Hematopoietic multipotent progenitor cell treated with erythropoietin and hydrocortisone succinate and interleukin-3 and kit ligand, for 6 days (in vitro differentiated cells): ENCODE results near the gene PTPRN2.
"Not testable (repeated sequence)": the region's sequence is repeated elsewhere in the genome, so short reads cannot be mapped to it uniquely, and the experiment has no call there.

Source experiments
- DNase-seq: peaks from one replicate; pipeline ENCODE4 v3.0.0-alpha.2; 2015

Gene PTPRN2

DNA sequence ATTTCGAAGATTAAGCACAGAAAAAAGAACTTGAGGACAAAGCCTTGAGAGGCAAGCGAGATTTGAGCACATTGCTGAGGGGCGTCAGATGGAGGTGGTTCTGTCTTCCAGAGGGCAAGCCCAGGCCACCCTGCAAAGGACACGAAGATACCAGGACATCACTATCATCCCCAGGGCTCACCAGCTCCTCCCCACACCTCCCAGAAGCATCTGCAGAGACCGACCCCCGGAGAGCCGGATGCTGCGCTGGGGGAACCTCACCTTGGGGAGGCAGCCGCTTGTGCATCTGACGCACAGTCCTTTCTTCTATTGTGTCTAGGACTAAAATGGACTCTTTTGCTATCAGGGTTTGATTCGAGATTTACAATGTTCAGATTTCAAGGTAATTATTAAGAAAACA, 991.2 kb downstream of the PTPRN2 start:
- no peak for DNase-seq

DNA sequence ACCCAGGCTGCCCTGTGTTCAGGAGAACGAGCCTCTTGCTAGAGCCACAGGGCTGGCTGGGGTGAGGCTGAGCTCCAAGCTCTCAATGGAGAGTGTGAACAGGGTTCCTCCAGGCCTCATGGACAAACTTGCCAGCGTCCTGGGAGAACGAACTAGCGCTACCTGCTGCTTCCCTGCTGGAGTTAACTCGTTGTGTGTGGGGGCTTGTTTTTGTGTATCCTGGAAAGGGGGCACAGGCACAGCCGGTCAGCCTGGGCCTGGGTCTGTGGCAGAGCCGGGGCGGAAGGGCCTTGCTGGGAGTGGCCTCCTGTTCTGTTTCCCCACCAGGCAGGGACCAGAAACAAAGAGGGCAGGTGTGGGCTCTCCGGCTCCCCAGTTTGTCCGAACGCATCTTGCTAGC, 991.6 kb downstream of the PTPRN2 start:
- DNase-seq: no peak

DNA sequence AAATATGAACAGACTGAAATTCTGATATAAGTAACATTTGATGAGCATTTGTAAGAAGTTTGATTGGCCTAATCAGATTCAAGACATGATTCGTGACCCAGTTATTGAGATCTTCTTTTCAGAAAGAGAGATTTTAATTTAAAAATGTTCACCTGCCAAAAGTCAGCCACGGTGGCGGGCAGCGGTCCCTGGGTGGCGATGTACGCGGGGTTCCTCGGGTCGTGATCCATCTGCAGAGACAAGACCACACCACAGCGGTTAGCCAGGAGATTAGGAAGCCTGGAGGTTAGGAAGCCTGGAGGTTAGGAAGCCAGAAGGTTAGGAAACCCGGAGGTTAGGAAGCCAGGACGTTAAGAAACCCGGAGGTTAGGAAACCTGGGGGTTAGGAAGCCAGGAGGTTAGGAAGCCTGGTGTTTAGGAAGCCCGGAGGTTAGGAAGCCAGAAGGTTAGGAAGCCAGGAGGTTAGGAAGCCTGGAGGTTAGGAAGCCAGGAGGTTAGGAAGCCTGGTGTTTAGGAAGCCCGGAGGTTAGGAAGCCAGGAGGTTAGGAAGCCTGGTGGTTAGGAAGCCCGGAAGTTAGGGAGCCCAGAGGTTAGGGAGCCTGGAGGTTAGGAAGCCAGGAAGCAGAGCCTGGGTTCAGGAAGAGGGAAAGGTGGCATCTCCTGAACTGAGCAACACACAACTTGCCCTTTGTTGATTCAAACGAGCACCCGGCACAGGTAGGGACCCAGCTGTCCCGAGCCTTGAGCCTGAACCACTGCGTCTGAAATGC, 992.4 kb downstream of the PTPRN2 start:
- DNase-seq: no peak

DNA sequence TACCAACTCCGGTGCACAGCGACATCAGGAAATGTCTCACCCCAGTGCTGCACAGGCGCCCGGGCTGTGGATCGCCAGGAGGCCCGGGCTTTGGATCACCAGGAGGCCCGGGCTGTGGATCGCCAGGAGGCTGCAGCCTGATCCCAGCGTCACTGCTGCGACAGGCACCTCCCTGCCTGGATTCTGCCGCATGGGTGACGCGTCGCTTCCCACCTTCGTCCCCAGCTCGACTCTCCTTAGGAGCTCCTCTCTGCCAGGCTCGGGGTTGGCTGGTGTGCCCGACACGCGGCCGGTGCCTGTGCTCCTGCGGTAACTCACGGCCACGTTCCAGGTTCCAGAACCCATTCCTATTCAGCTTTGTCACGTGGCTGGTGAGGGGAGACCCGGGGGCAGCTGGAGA, 993.3 kb downstream of the PTPRN2 start:
- DNase-seq: no peak

- DNase-seq: no peak
These were observed 994.1 kb downstream of the PTPRN2 start for GRCh38 chr7:157593541-157593940.

- not testable (repeated sequence) for DNase-seq
These were observed 994.8 kb downstream of the PTPRN2 start for GRCh38 chr7:157592636-157593320.

- DNase-seq: no peak
These were observed 997.1 kb downstream of the PTPRN2 start for GRCh38 chr7:157590526-157590925.

DNA sequence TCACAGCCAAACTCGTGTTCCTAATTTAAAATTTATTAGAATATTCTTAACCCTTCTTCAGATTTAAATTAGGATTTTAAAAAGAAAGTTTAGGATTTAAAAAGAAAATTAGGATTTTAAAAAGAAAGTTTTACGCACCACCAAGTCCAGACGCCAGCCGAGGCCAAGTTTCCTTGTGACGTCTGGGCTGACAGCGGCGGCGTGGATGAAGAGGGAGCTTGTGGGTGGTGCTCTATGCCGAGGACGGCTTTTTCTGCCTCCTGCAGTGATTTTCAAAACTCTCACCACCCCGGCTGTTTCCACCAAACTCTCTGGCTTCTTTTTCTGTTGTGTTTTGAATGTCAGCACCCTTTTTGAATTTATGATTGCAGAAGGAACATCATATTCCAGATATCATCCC, 997.9 kb downstream of the PTPRN2 start:
- no peak for DNase-seq

DNA sequence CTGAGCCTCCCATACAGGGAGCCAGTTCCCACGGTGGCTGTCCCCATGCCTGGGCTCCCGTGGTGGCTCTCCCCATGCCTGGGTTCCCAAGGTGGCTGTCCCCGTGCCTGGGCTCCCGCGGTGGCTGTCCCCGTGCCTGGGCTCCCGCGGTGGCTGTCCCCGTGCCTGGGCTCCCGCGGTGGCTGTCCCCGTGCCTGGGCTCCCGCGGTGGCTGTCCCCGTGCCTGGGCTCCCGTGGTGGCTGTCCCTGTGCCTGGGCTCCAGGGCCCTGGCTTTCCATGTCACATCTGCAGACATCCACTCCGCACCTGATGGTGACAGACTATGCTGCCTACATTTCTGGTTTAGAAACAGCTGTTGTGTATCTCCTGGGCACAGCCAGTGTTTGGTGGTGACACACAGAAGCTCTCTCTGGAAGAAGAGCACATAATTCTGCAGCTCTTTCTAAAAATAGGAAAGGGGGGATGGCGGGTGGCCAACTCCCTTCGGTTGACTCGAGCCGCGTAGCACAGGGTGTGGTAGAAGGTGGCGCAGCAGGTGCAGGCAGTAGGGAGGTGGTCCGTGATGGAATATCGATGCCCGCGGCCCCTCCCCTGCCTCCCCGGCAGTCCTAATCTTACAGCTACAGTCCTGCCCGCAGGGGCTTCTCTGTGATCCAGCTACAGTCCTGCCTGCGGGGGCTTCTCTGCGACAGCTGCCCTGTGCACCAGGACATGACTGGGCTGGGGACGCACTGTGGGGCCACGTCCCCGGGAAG, 999.6 kb downstream of the PTPRN2 start:
- no peak for DNase-seq

DNA sequence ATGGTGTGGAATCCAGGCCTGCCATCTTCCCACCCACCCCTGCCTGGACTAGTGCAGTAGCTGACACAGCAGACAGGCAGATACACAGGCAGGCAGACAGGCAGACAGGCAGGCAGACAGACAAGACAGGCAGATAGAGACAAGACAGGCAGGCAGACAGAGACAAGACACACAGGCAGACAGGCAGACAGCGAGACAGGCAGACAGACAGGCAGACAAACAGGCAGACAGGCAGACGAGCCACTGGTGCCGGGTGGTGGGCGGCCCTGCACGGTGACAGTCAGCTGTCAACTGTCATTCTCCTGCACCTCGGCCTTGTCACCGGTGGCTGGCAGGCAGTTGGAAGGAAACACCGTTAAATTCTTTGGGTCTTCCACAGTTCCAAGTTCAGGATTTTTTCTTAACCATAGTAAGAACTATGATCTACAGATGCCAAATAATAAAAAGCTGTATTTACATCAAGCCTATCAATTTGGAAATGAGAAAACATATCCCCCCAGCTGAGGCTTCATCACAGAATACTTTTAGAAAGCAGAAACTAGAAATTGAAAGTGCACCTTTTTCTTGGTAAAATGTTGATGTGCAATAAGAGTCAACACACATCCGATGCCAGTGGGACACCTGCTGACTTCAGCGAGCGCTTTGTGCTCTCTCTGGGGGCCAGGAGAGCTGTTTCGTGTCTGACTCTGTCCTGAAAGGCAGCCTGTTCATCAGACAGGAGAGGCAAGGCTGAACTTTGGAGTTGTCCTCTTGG, 1000.4 kb downstream of the PTPRN2 start:
- no peak for DNase-seq

DNA sequence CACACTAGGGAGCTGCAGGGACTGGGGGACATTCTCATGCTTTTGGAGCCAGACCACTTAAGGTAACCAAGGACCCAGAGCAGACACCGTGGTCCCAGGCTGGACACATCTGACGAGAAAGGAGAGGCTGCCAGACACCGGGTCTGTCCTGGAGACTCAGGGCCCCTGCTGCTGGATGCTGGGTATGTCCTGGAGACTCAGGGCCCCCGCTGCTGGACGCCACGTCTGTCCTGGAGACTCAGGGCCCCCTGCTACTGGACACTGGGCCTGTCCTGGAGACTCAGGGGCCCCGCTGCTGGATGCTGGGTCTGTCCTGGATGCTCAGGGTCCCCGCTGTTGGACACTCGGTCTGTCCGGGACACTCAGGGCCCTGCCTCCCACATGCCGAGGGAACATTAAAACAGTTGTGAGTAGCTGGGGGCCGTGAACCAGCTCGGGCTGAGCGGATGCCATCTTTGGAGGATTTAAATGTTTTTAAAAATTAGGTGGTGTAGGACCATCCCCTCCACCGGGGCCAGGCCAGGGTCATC, 1001.1 kb downstream of the PTPRN2 start:
- no peak for DNase-seq

DNA sequence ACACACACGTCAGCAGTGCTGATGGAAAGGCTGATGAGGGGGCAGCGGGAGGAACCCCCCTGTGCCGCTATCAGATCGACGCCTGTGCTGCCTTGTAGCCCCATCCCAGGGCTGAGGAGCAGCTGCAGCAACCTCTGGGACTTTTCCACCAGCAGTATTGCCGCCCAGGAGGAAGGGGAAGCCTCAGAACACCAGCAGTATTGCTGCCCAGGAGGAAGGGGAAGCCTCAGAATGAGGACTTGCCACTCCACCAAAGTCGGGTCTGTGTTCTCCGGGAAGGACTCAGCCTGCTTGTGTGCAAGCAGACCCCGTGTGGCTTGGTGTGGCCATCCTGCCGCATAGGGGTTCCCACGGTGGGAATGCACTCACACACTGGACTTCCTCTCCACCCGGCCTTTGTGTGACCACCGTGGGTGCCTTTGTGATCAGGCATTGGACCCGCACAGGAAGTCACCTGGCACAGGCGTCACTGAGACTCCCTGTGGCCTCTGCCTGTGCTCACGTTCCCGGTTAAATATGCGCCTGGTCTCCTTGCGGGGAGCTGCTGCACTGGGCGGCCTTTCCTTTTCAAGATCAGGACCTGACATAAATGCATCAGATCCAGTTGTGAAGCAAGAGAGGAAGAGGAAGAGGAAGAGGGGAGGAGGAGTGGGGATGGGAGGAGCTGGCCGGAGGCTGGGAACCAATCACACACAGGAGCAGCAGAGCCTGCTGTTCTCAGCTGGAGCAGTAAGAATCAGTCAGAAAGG, 1002.3 kb downstream of the PTPRN2 start:
- peak; percentile 2 for DNase-seq

DNA sequence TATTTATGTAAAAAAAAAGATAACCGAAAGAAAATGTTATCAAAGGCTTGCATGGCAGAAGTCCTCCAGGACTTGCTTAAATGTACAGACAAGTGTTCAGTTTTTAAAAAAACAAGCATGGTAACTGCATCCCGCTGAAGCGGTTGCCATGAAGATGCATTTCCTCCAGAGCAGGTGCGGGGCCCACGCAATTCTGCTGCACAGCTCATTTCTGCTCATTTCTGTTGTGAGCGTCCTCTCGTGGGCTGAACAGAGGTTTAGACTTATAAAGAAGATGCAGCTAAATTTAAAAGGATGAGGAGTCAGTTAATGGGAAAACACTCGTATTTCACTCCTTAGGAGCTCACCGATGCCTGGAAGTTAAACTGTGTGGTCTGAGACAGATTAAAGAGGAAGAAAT, 1003.2 kb downstream of the PTPRN2 start:
- no peak for DNase-seq

- DNase-seq: no peak
These were observed 1005.9 kb downstream of the PTPRN2 start for GRCh38 chr7:157581740-157582139.

DNA sequence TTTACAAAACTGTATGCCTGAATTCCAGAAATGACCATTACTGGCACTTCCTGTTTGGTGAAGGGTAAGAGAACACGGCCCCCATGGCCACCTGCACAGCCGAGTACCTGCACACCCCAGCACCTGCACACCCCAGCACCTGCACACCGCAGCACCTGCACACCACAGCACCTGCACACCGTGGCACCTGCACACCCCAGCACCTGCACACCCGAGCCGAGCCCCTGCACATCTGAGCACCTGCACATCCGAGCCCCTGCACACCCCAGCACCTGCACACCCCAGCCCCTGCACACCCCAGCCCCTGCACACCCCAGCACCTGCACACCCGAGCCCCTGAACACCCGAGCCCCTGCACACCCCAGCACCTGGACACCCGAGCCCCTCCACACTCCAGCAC, 1007.3 kb downstream of the PTPRN2 start:
- no peak for DNase-seq

DNA sequence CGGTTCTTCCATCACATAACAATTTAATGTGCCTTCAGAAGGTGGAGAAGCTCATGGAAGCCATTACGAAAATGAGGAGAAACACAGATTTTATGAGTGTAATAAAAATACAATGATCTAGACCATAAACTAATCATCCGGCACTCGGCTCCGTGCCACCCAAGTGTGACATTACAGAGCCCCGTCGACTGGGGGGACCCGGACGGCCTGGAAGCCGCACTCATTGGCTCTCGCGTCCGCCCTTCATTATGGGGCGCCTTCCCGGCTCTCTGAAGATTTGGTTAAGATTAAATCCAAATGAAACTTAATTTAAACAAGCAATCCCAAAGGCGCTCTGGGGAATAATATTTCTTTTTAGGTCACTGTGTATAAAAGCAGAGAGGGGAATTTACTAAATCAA, 1008.2 kb downstream of the PTPRN2 start:
- DNase-seq: no peak

DNA sequence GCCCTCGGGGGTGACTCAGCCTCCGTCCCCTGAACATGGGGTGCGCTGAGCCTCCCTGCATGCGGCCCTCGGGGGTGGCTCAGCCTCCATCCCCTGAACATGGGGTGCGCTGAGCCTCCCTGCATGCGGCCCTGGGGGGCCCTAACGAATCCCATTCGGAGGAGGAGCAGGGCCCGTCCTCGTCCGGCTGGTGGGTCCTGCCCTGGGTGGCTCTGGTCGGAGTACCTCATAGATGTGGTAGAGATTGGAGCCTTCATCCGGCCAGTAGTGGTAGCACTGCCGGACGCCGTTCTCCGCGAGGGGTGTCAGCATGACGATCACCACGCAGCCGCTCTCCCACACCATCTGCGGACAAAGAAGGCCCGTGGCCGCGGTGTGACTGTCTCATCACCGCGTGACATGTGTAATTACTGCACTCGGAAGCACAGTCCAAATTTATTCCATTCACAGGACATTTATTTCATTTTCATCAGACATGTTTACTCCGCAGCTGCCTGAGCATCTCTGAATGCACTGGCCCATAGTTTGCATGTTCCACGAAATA, 1009.8 kb downstream of the PTPRN2 start:
- no peak for DNase-seq

DNA sequence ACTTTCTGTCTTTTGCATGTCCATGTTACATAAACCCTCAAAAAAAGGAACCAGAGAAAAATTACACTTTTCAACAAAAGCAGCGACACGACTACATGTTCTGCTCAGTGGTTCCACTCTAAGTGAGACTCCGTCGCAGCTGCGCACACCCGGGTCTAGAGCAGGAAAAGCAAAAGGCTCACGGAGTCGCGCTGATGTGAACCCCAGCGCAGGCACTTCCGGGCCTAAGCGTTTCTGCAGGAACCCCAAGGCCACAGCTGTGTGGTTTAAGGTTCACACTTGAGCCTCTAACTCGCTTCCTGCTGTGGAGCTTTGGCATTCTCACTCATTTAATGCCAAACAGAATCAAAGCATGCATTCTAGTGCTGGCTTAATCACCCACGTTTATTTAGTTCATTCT, 1010.6 kb downstream of the PTPRN2 start:
- DNase-seq: no peak

GRCh38 chr7:157576415-157576814, 1011.2 kb downstream of the PTPRN2 start:
- no peak for DNase-seq

DNA sequence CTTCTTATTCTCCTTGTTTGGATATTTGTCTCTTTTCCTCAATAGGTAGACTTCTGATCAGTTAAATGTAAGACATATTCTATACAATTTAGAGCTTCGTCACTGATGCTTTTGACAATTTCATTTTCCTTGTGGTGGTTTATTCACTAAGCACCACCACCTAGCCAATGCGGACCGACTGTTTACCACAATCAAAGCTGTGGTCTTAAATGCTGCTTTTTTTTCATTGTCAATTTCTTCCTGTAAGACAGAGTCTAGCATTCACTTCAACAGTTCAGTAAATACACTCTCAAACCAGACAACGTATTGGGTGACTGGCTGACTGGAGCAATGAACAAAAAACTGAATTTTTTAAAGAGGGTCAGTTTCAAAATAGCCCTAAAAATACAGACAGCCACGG, 1011.8 kb downstream of the PTPRN2 start:
- no peak for DNase-seq

DNA sequence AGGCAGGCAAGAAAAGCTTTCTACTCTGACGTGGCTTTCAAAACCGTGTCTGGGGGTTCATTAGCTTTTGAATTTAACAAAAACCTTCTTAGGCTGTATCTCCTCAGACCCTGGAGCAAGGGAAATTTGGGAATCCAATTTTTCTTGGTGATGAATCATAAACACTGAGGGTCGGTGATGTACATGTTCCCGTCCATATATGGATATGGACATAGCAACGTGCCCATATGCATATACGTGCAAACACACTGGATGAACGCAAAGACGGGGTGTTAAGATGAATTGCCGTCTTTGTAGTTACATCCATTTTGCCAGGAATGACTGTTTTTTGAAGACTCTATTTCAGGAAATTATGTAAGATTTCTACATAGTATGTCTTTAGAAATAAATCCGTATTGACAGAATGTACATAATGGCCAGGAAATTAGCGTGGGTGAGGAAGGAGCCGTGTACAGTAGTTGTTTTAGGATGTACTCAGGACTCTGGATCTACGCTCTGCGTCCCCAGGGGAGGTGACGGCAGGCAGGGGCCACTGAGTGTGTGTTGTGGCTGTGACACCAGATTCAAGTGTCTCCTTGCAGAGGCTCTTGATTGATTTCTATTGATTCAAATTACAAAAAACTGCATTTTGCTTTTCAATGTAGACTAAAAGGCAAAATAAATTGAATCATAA, 1012.6 kb downstream of the PTPRN2 start:
- no peak for DNase-seq
